Body of pancreas (tissue), 4 donors: ENCODE measurements around the gene CLDN6. TPM values are rescaled to one million over a fixed set of nuclear protein-coding genes. Genes with fewer than 3 reads are reported as not detected.
"Not testable (repeated sequence)": the region's sequence is repeated elsewhere in the genome, so short reads cannot be mapped to it uniquely, and the experiment has no call there.

ENCODE experiments used
- ATAC-seq: fragments of 150-250 bp; one replicate; pipeline ENCODE4 v1.9.1; 2016
- DNase-seq, 4 donors: peaks; one replicate each; pipeline ENCODE4 v3.0.0-alpha.2; 2019
- H3K27ac ChIP-seq, 4 donors: fragments of 200-600 bp; sonication (generic); 1 replicate in 3 of 4; 2 replicates in 1 of 4; pipeline versions ENCODE4 v1.5.1 to v1.6.1; 2016 to 2019; ENCODE audit warnings: mild to moderate bottlenecking in 1 of 4, mixed read lengths in 1 of 4, moderate library complexity in 1 of 4
- H3K27me3 ChIP-seq, 2 donors: fragments of 200-600 bp; sonication (generic); one replicate each; pipeline ENCODE4 v1.6.0; 2016; ENCODE audit warnings: mild to moderate bottlenecking in 1 of 2
- H3K36me3 ChIP-seq, 2 donors: fragments of 200-600 bp; sonication (generic); replicated peaks in 1 of 2; 2 replicates each; pipeline ENCODE4 v1.5.1; 2016; ENCODE audit warnings: low read depth in 2 of 2; ENCODE audit not compliant: insufficient read depth in 1 of 2
- H3K4me1 ChIP-seq: fragments of 200-600 bp; sonication (generic); one replicate; pipeline ENCODE4 v1.6.0; 2016
- H3K4me3 ChIP-seq, 2 donors: fragments of 200-600 bp; sonication (generic); 1 replicate in 1 of 2; 2 replicates in 1 of 2; pipeline ENCODE4 v1.5.1; 2016 to 2019
- H3K9me3 ChIP-seq, 3 donors: fragments of 200-600 bp; sonication (generic); 1 replicate in 2 of 3; 2 replicates in 1 of 3; pipeline ENCODE4 v1.5.1; 2016
- POLR2A ChIP-seq, 3 donors: fragments of 450-650 bp; IDR thresholded peaks; one replicate each; pipeline ENCODE4 v1.6.1; 2016; ENCODE audit warnings: antibody characterized with exemption in 3 of 3, mild to moderate bottlenecking in 2 of 3
- WGBS, 2 donors: methylation state at CpG; one replicate each; pipeline ENCODE4 v1.1.5; 2017; 5-methylcytosine and 5-hydroxymethylcytosine counted together
- intact Hi-C: fragments of 100-400 bp; cut with DNase I; formaldehyde crosslinking; loops from one replicate; pipeline ENCODE4 v1.15.1; 2023
- total RNA-seq, 2 donors: library from RNA; depleted of rRNA; stranded (reverse); fragments of >200 nt; gene quantifications; one replicate each; pipeline ENCODE4 v1.1.0, GENCODE V29; 2016
- TF ChIP-seq, protein P1 (sequence below), 7 experiments: fragments of 450-650 bp in 4 of 7; fragments of 200-600 bp in 3 of 7; sonication (generic) in 3 of 7; IDR thresholded peaks; one replicate each; pipeline ENCODE4 v1.5.1; 2016 to 2019; ENCODE audit warnings: antibody characterized with exemption in 7 of 7

CLDN6 gene
- total RNA-seq, 2 donors from 2014 or later: 0.33 to 0.78 TPM

GRCh38 chr16:3056336-3057180, 38.6 kb upstream of the CLDN6 start:
- ATAC-seq (no peak), DNase-seq (no peak)
- TF ChIP-seq, protein P1, sequence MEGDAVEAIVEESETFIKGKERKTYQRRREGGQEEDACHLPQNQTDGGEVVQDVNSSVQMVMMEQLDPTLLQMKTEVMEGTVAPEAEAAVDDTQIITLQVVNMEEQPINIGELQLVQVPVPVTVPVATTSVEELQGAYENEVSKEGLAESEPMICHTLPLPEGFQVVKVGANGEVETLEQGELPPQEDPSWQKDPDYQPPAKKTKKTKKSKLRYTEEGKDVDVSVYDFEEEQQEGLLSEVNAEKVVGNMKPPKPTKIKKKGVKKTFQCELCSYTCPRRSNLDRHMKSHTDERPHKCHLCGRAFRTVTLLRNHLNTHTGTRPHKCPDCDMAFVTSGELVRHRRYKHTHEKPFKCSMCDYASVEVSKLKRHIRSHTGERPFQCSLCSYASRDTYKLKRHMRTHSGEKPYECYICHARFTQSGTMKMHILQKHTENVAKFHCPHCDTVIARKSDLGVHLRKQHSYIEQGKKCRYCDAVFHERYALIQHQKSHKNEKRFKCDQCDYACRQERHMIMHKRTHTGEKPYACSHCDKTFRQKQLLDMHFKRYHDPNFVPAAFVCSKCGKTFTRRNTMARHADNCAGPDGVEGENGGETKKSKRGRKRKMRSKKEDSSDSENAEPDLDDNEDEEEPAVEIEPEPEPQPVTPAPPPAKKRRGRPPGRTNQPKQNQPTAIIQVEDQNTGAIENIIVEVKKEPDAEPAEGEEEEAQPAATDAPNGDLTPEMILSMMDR (IDR thresholded peaks at IDR 0.05): no peak
- no peak for TF ChIP-seq POLR2A (IDR thresholded peaks at IDR 0.05)
- intact Hi-C loops: loop anchor here (10.0 kb wide), 1 partner anchor 58 kb away; the partner anchor contains the start of gene ZNF205
- H3K4me1 ChIP-seq: peaks cover 26% of the 10 kb centered on the region
- H3K27me3 ChIP-seq: no peaks in the 10 kb centered on the region
- WGBS, 2 donors: 89 to 92% methylated on average over 18 to 19 of the region's 19 CpGs
- no peaks in the 10 kb centered on the region for H3K36me3 ChIP-seq
- no peak overlapping the region for H3K4me3 ChIP-seq
- H3K9me3 ChIP-seq: no peaks in the 10 kb centered on the region
- H3K27ac ChIP-seq: no peak overlapping the region

DNA sequence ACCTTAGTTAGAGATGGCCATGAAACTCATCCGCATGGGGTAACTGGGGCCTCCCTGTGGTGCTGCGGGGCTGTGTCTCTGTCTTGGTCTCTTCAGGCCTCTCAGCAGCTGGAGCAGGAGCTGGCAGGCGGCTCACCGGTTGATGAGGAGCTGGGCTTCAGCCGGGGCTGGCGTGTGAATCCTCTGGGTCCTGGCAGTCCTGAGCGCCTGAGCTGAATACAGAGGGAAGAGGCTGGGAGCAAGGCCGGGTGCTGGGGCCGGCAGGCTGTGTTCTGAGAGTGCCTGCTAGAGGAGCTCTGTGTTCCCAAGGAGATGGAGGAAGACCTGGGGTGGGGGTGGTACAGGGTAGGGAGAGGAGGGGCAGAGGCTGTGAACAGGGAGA, 37.7 kb upstream of the CLDN6 start:
- WGBS, 2 donors: 64 to 78% methylated on average over 4 to 8 of the region's 9 CpGs
- intact Hi-C loops: loop anchor here (10.0 kb wide), 1 partner anchor 59 kb away; the partner anchor contains the start of gene ZNF205
- not testable (repeated sequence) for DNase-seq, H3K36me3 ChIP-seq, ATAC-seq, H3K27ac ChIP-seq, H3K9me3 ChIP-seq, H3K4me3 ChIP-seq, H3K27me3 ChIP-seq
- peaks cover 26% of the 10 kb centered on the region for H3K4me1 ChIP-seq

- H3K9me3 ChIP-seq: no peaks in the 10 kb centered on the region
- no peaks in the 10 kb centered on the region for H3K36me3 ChIP-seq
- ATAC-seq (no peak), DNase-seq (no peak)
- no peak overlapping the region for H3K4me3 ChIP-seq
- H3K27me3 ChIP-seq: no peaks in the 10 kb centered on the region
- TF ChIP-seq POLR2A (IDR thresholded peaks at IDR 0.05): no peak
- TF ChIP-seq, protein P1 (IDR thresholded peaks at IDR 0.05): no peak
- no peak overlapping the region for H3K27ac ChIP-seq
- H3K4me1 ChIP-seq: peaks cover 21% of the 10 kb centered on the region
- WGBS, 2 donors: 76 to 86% methylated on average over 17 of the region's 17 CpGs
- intact Hi-C loops: loop anchor here (10.0 kb wide), 1 partner anchor 60 kb away; the partner anchor contains the start of gene ZNF205
These were observed 37.2 kb upstream of the CLDN6 start for GRCh38 chr16:3054965-3055733.

- not testable (repeated sequence) for H3K36me3 ChIP-seq, DNase-seq, H3K4me3 ChIP-seq, H3K27me3 ChIP-seq, H3K4me1 ChIP-seq, H3K9me3 ChIP-seq, H3K27ac ChIP-seq, ATAC-seq
- WGBS, 2 donors: 83 to 90% methylated on average over 6 to 11 of the region's 13 CpGs
- intact Hi-C loops: loop anchor here (10.0 kb wide), 1 partner anchor 61 kb away; the partner anchor contains the start of gene ZNF205
These were observed 35.3 kb upstream of the CLDN6 start for GRCh38 chr16:3053330-3053710.

DNA sequence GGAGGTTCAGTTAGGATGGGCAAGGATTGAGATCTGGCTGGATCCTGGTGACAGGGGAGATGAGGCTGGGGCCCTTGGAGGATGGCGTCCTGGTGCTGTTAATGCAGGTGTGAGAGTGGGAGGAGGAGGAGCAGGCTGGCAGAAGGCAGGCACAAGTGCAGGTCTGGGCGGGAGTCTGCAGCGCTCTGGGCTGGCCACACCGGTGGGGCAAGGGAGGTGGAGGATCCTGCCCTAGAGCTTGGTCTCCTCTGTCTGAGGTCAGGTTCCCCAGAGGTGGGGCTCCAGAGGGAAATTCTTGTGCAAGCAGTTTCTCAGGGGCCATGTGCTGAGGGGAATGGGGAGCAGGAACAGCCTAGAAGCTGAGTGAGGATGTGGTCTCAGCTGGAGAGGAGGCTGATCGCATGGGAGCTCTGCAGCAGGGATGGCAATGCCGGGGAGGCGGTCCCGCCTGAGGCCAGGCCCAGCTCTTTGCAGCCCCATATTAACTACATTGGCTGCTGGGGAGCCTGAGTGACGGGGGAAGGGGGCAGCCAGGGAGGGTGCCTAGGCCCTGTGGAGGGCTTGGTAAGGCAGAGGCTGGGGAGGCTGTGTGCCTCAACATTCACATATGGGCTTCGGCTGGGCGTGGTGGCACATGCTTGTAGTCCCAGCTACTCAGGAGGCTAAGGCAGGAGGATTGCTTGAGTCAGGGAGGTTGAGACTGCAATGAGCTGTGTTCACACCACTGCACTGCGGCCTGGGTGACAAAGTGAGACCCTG, 34.8 kb upstream of the CLDN6 start:
- not testable (repeated sequence) for DNase-seq, H3K27ac ChIP-seq, H3K9me3 ChIP-seq, H3K4me3 ChIP-seq, H3K36me3 ChIP-seq, H3K4me1 ChIP-seq, H3K27me3 ChIP-seq, ATAC-seq
- intact Hi-C loops: loop anchor here (10.0 kb wide), 1 partner anchor 62 kb away; the partner anchor contains the start of gene ZNF205
- 81% methylated on average over 12 of the region's 12 CpGs; no CpG with 5 or more reads in 1 of the 2 donors for WGBS, 2 donors
